ENCODE data around the gene COBL. TPM values are rescaled to one million over a fixed set of nuclear protein-coding genes. Genes with fewer than 3 reads are reported as not detected.

Gene COBL
- total RNA-seq, 1 experiment from 2014 or later = 8.6 TPM

DNA sequence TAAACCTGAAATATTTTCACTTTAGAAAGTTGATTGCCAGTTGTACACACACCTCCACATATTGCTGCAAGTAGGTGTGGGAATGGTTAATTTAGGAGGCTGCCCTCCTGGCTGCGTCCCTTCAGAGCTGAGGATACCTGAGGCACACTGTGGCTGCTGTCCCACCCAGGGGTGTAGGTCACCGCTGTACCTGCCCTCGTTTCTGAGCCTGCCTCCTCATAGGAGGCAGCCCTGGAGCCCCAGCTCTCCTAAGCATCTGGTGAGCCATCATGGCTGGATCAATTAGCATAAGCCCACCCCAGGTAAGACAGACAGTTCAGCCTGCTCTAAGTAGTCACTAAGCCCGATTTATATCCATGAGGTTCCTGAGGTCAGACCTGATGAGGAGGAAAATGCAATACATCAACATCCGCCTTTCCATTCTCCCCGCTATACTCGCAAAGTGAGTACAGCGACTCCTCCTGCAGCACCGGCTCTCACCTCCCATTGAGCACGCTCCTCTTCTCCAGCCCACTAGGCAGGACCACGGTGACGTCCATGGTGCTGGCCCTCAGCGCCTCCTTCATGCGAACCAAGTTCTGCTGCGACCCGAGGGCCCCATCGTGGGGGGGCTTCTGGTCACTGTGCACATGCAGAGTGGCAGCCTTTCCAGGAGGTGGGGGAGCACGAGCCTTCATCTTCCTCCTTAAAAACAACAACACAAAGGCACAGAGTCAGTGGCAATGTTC lies 97.2 kb downstream of the COBL start:
- ChIA-PET CTCF (no interaction called here), POLR2A (ENCODE audit: unreplicated experiment) (no interaction called here)
- intact Hi-C loops (cut with micrococcal nuclease) = no loop called here
- H4K20me1 ChIP-seq (ENCODE audit: low read length) = no peaks in the 10 kb centered on the region
- DNase-seq = no peak
- no peaks in the 10 kb centered on the region for H3K79me2 ChIP-seq (ENCODE audit: low read length)
- no peaks in the 10 kb centered on the region for H3K9me2 ChIP-seq (replicated peaks; ENCODE audit: low read length)
- no peaks in the 10 kb centered on the region for H3K4me1 ChIP-seq (ENCODE audit: insufficient read depth, low read length)
- H3K4me3 ChIP-seq (ENCODE audit: low read length) = no peak overlapping the region
- no peak for ATAC-seq
- TF ChIP-seq EZH2phosphoT487 (IDR thresholded peaks at IDR 0.05; ENCODE audit: borderline replicate concordance, low read length) = no peak
- no peak for TF ChIP-seq EZH2 (IDR thresholded peaks at IDR 0.05; ENCODE audit: low read length, unreplicated experiment)
- TF ChIP-seq, protein P1, sequence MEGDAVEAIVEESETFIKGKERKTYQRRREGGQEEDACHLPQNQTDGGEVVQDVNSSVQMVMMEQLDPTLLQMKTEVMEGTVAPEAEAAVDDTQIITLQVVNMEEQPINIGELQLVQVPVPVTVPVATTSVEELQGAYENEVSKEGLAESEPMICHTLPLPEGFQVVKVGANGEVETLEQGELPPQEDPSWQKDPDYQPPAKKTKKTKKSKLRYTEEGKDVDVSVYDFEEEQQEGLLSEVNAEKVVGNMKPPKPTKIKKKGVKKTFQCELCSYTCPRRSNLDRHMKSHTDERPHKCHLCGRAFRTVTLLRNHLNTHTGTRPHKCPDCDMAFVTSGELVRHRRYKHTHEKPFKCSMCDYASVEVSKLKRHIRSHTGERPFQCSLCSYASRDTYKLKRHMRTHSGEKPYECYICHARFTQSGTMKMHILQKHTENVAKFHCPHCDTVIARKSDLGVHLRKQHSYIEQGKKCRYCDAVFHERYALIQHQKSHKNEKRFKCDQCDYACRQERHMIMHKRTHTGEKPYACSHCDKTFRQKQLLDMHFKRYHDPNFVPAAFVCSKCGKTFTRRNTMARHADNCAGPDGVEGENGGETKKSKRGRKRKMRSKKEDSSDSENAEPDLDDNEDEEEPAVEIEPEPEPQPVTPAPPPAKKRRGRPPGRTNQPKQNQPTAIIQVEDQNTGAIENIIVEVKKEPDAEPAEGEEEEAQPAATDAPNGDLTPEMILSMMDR (conservative IDR thresholded peaks at IDR 0.05; ENCODE audit: low read depth, low read length) = no peak
- H3K36me3 ChIP-seq (ENCODE audit: low read depth, low read length) = no peaks in the 10 kb centered on the region
- H3F3A ChIP-seq (ENCODE audit: low read length, unreplicated experiment) = no peaks in the 10 kb centered on the region
- H3K4me2 ChIP-seq (ENCODE audit: low read length) = no peak overlapping the region
- H3K9me3 ChIP-seq (ENCODE audit: low read length) = no peaks in the 10 kb centered on the region
- no peak overlapping the region for H3K9ac ChIP-seq (ENCODE audit: low read length)
- no TSS peak for BruUV-seq (replicated peaks)
- no peak overlapping the region for H3K27ac ChIP-seq (ENCODE audit: low read length)
- no peaks in the 10 kb centered on the region for H3K27me3 ChIP-seq (ENCODE audit: low read length)
- H2AFZ ChIP-seq (ENCODE audit: low read length) = no peak overlapping the region

DNA sequence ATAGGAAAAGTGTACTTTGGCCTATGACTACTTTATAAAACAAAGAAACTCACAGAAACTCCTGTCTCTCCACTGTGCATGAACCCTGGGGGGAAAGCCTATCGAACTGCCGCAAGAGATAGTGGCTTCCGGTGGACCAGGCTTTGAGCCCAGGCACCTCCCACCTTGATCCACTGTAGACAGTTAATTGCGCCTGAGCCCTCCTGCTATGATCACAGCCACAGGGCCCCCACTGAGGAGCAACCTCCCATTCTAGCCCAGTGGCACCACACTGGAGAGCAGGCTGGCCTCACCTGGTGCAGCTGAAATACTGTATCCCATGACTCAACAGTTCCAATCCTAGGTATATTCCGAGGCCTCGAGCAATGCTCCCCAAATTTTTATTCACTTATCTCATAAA lies 98.8 kb downstream of the COBL start:
- Histone ChIP-seq H3K9ac (ENCODE audit: low read length) (no peak overlapping the region), H3K9me3 (ENCODE audit: low read length) (no peaks in the 10 kb centered on the region), H3K4me2 (ENCODE audit: low read length) (no peak overlapping the region), H3K27ac (ENCODE audit: low read length) (no peak overlapping the region), H3K9me2 (replicated peaks; ENCODE audit: low read length) (no peaks in the 10 kb centered on the region), H3K4me1 (ENCODE audit: insufficient read depth, low read length) (no peaks in the 10 kb centered on the region), H3K27me3 (ENCODE audit: low read length) (no peaks in the 10 kb centered on the region), H4K20me1 (ENCODE audit: low read length) (no peaks in the 10 kb centered on the region), H3K36me3 (ENCODE audit: low read depth, low read length) (no peaks in the 10 kb centered on the region), H3K4me3 (ENCODE audit: low read length) (no peak overlapping the region), H3K79me2 (ENCODE audit: low read length) (no peaks in the 10 kb centered on the region), H3F3A (ENCODE audit: low read length, unreplicated experiment) (no peaks in the 10 kb centered on the region), H2AFZ (ENCODE audit: low read length) (no peak overlapping the region)
- BruUV-seq (replicated peaks) = no TSS peak
- intact Hi-C loops (cut with micrococcal nuclease) = no loop called here
- DNase-seq (no peak), ATAC-seq (no peak)
- CTCF ChIA-PET = no interaction called here
- TF ChIP-seq EZH2 (IDR thresholded peaks at IDR 0.05; ENCODE audit: low read length, unreplicated experiment) = no peak
- TF ChIP-seq, protein P1 (conservative IDR thresholded peaks at IDR 0.05; ENCODE audit: low read depth, low read length) = no peak
- TF ChIP-seq EZH2phosphoT487 (IDR thresholded peaks at IDR 0.05; ENCODE audit: borderline replicate concordance, low read length) = no peak
- POLR2A ChIA-PET (ENCODE audit: unreplicated experiment) = no interaction called here

DNA sequence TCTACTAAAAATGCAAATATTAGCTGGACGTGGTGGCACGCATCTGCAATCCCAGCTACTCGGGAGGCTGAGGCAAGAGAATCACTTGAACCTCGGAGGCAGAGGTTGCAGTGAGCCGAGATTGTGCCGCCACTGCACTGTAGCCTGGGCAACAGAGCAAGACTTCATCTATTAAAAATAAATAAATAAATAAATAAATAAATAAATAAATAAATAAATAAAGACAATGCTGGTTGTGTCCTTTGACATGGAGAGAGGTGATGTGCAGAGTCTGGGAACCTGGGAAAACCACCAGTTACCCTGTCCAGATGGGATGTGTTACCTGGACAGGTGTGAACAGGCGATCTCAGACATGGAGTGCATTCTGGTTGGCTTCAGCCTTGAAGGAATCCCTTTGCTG lies 102.5 kb downstream of the COBL start:
- Histone ChIP-seq H3K79me2 (ENCODE audit: low read length) (no peaks in the 10 kb centered on the region), H3K9me2 (replicated peaks; ENCODE audit: low read length) (no peaks in the 10 kb centered on the region), H3K36me3 (ENCODE audit: low read depth, low read length) (no peaks in the 10 kb centered on the region), H3K9ac (ENCODE audit: low read length) (no peak overlapping the region), H3K27me3 (ENCODE audit: low read length) (no peaks in the 10 kb centered on the region), H3K4me3 (ENCODE audit: low read length) (no peak overlapping the region), H3K9me3 (ENCODE audit: low read length) (no peaks in the 10 kb centered on the region), H4K20me1 (ENCODE audit: low read length) (no peaks in the 10 kb centered on the region), H3F3A (ENCODE audit: low read length, unreplicated experiment) (no peaks in the 10 kb centered on the region), H3K27ac (ENCODE audit: low read length) (no peak overlapping the region), H3K4me2 (ENCODE audit: low read length) (no peak overlapping the region), H2AFZ (ENCODE audit: low read length) (no peak overlapping the region), H3K4me1 (ENCODE audit: insufficient read depth, low read length) (0 out of 2 replicates have a peak, but pooled peaks cover 5% of the 10 kb centered on the region)
- TF ChIP-seq EZH2phosphoT487 (IDR thresholded peaks at IDR 0.05; ENCODE audit: borderline replicate concordance, low read length) = no peak
- TF ChIP-seq EZH2 (IDR thresholded peaks at IDR 0.05; ENCODE audit: low read length, unreplicated experiment) = no peak
- TF ChIP-seq, protein P1 (conservative IDR thresholded peaks at IDR 0.05; ENCODE audit: low read depth, low read length) = no peak
- no peak for ATAC-seq
- CTCF ChIA-PET = no interaction called here
- POLR2A ChIA-PET (ENCODE audit: unreplicated experiment) = no interaction called here
- no TSS peak for BruUV-seq (replicated peaks)
- intact Hi-C loops (cut with micrococcal nuclease) = no loop called here
- no peak for DNase-seq

All from PC-3 (cell line).